ENCODE measurements around the gene MNT.
A peak's percentile ranks its signal among the peaks of the same experiment; 100 is the strongest.

MNT gene

GRCh38 chr17:2337544-2338314 lies 63.1 kb downstream of the MNT start:
- Histone ChIP-seq H4K91ac (ENCODE audit: low read depth, low read length, poor library complexity) (no peak overlapping the region), H3K9me3 (replicated peaks in 1 of 2; ENCODE audit: control insufficient read depth in 2 of 2, insufficient read depth in 1 of 2, low read depth in 1 of 2, low read length in 2 of 2) (no peaks in the 10 kb centered on the region), H3K4me2 (ENCODE audit: insufficient read depth, low read length, poor library complexity, severe bottlenecking) (peak overlapping the region; percentile 89), H3K27me3 (ENCODE audit: control insufficient read depth in 3 of 3, insufficient read depth in 3 of 3, low read depth in 1 of 3, low read length in 3 of 3) (no peaks in the 10 kb centered on the region), H3K4me1 (ENCODE audit: control insufficient read depth in 2 of 2, insufficient read depth in 1 of 2, low read depth in 1 of 2, low read length in 2 of 2) (peaks cover 8 to 15% of the 10 kb centered on the region in 2 donors), H3K18ac (ENCODE audit: low read length) (peak overlapping the region; percentile 95), H4K8ac (ENCODE audit: low read depth, low read length) (no peak overlapping the region), H3K4me3 (ENCODE audit: low read length in 2 of 2) (peak overlapping the region; percentile 90 to 91), H2BK120ac (ENCODE audit: low read depth, low read length) (no peak overlapping the region), H3K4ac (ENCODE audit: low read length) (no peak overlapping the region), H3K27ac (replicated peaks; ENCODE audit: low read length) (peak overlapping the region; percentile 59), H2BK12ac (ENCODE audit: low read length) (no peak overlapping the region), H2AFZ (ENCODE audit: low read length) (peak overlapping the region; percentile 84), H3K36me3 (replicated peaks in 1 of 2; ENCODE audit: control insufficient read depth in 2 of 2, insufficient read depth in 2 of 2, low read length in 2 of 2) (peaks cover 29 to 44% of the 10 kb centered on the region in 2 donors), H2BK15ac (ENCODE audit: low read length) (peak overlapping the region; percentile 30), H3K9ac (ENCODE audit: low read depth, low read length, poor library complexity) (peak overlapping the region; percentile 88), H2AK5ac (ENCODE audit: low read depth, low read length) (no peak overlapping the region), H2BK5ac (ENCODE audit: low read length) (no peak overlapping the region), H3K79me1 (ENCODE audit: low read depth, low read length) (peaks cover 11% of the 10 kb centered on the region), H3K23ac (ENCODE audit: low read depth, low read length, poor library complexity) (peak overlapping the region; percentile 26), H3K14ac (ENCODE audit: low read length) (no peak overlapping the region)
- WGBS, 2 donors (ENCODE audit: extremely low coverage in 2 of 2, insufficient read length in 2 of 2, insufficient replicate concordance in 1 of 2), result no CpG with 5 or more reads among the region's 92 CpGs
- peak; percentile 42 for DNase-seq (ENCODE audit: low spot score)

- WGBS, 2 donors (ENCODE audit: extremely low coverage in 2 of 2, insufficient read length in 2 of 2, insufficient replicate concordance in 1 of 2), result no CpG with 5 or more reads among the region's 77 CpGs
- no peaks in the 10 kb centered on the region for H3K27me3 ChIP-seq (ENCODE audit: control insufficient read depth in 3 of 3, insufficient read depth in 3 of 3, low read depth in 1 of 3, low read length in 3 of 3)
Measured at GRCh38 chr17:2336852-2337543, 63.9 kb downstream of the MNT start, which contains the start of gene SGSM2. Gene SGSM2, plus strand, starts transcription at chr17:2337501. Its CDS starts 188 bp downstream, at chr17:2337689.

DNA sequence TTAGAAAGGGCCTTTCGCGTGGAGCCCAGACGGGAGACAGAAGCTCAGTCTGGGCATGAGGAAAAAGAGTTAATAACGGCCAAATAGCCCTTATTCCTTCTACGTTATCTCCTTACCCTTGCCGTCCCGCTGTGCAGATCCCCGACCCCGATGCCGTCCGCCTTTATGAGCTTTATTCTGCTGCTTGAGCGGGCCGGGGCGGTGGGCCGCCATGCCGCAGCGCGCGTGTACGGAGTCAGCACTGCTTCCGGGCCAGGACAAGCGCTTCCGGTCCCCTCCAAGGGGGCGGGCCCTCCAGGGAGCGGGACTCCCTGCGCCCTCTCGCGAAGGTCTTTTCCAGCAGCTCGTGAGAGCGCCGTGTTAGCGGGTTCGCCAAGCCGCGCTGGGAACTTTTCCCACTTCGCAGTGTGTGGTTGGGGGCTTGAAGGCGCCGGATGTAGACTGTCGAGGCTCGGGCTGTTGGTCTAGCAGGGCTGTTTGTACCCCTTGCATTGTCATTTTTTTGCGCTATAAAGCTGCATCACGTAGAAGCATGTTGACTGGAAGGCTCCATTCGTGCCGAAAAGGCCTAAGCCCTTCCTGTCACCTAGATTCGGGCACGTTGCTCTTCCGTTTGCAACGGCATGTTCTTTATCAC lies 64.5 kb downstream of the MNT start, which contains the start of gene TSR1:
TSR1 (minus strand) TSS at position 243 of the 637 bp plus-strand sequence; CDS start at position 213, 30 bp downstream.
- Histone ChIP-seq H3K36me3 (replicated peaks in 1 of 2; ENCODE audit: control insufficient read depth in 2 of 2, insufficient read depth in 2 of 2, low read length in 2 of 2) (peaks cover 30 to 50% of the 10 kb centered on the region in 2 donors), H3K79me1 (ENCODE audit: low read depth, low read length) (peaks cover 11% of the 10 kb centered on the region), H2BK12ac (ENCODE audit: low read length) (no peak within 1 kb of the TSS), H2BK120ac (ENCODE audit: low read depth, low read length) (peak within 1 kb of the TSS; percentile 63), H3K27me3 (ENCODE audit: control insufficient read depth in 3 of 3, insufficient read depth in 3 of 3, low read depth in 1 of 3, low read length in 3 of 3) (no peaks in the 10 kb centered on the region), H4K8ac (ENCODE audit: low read depth, low read length) (no peak within 1 kb of the TSS), H2BK5ac (ENCODE audit: low read length) (peak within 1 kb of the TSS; percentile 46), H3K9me3 (replicated peaks in 1 of 2; ENCODE audit: control insufficient read depth in 2 of 2, insufficient read depth in 1 of 2, low read depth in 1 of 2, low read length in 2 of 2) (no peaks in the 10 kb centered on the region), H3K9ac (ENCODE audit: low read depth, low read length, poor library complexity) (peak within 1 kb of the TSS; percentile 88), H2AK5ac (ENCODE audit: low read depth, low read length) (peak within 1 kb of the TSS; percentile 89), H3K14ac (ENCODE audit: low read length) (peak within 1 kb of the TSS; percentile 84), H2BK15ac (ENCODE audit: low read length) (no peak within 1 kb of the TSS), H3K4me3 (ENCODE audit: low read length in 2 of 2) (peak within 1 kb of the TSS; percentile 90 to 91), H3K4me2 (ENCODE audit: insufficient read depth, low read length, poor library complexity, severe bottlenecking) (peak within 1 kb of the TSS; percentile 89), H4K91ac (ENCODE audit: low read depth, low read length, poor library complexity) (no peak within 1 kb of the TSS), H3K4me1 (ENCODE audit: control insufficient read depth in 2 of 2, insufficient read depth in 1 of 2, low read depth in 1 of 2, low read length in 2 of 2) (peaks cover 8 to 15% of the 10 kb centered on the region in 2 donors), H3K18ac (ENCODE audit: low read length) (peak within 1 kb of the TSS; percentile 96), H3K27ac (replicated peaks; ENCODE audit: low read length) (peak within 1 kb of the TSS; percentile 67), H2AFZ (ENCODE audit: low read length) (peak within 1 kb of the TSS; percentile 84), H3K23ac (ENCODE audit: low read depth, low read length, poor library complexity) (peak within 1 kb of the TSS; percentile 45), H3K4ac (ENCODE audit: low read length) (no peak within 1 kb of the TSS)
- DNase-seq (ENCODE audit: low spot score), result peak; percentile 85
- WGBS, 2 donors (ENCODE audit: extremely low coverage in 2 of 2, insufficient read length in 2 of 2, insufficient replicate concordance in 1 of 2), result no CpG with 5 or more reads among the region's 48 CpGs

More at GRCh38 chr17:2336852-2337543, 63.9 kb downstream of the MNT start, which contains the start of gene SGSM2:
- H2BK5ac ChIP-seq (ENCODE audit: low read length), result peak within 1 kb of the TSS; percentile 46
- H2AFZ ChIP-seq (ENCODE audit: low read length), result peak within 1 kb of the TSS; percentile 84
- H3K9me3 ChIP-seq (replicated peaks in 1 of 2; ENCODE audit: control insufficient read depth in 2 of 2, insufficient read depth in 1 of 2, low read depth in 1 of 2, low read length in 2 of 2), result no peaks in the 10 kb centered on the region
- H3K9ac ChIP-seq (ENCODE audit: low read depth, low read length, poor library complexity), result peak within 1 kb of the TSS; percentile 88
- peak within 1 kb of the TSS; percentile 89 for H3K4me2 ChIP-seq (ENCODE audit: insufficient read depth, low read length, poor library complexity, severe bottlenecking)
- H2BK120ac ChIP-seq (ENCODE audit: low read depth, low read length), result peak within 1 kb of the TSS; percentile 63
- H2AK5ac ChIP-seq (ENCODE audit: low read depth, low read length), result peak within 1 kb of the TSS; percentile 89
- no peak within 1 kb of the TSS for H2BK12ac ChIP-seq (ENCODE audit: low read length)
- peaks cover 30 to 50% of the 10 kb centered on the region in 2 donors for H3K36me3 ChIP-seq (replicated peaks in 1 of 2; ENCODE audit: control insufficient read depth in 2 of 2, insufficient read depth in 2 of 2, low read length in 2 of 2)
- peak within 1 kb of the TSS; percentile 30 for H2BK15ac ChIP-seq (ENCODE audit: low read length)
- H3K18ac ChIP-seq (ENCODE audit: low read length), result peak within 1 kb of the TSS; percentile 96
- peak within 1 kb of the TSS; percentile 84 for H3K14ac ChIP-seq (ENCODE audit: low read length)
- H3K4me3 ChIP-seq (ENCODE audit: low read length in 2 of 2), result peak within 1 kb of the TSS; percentile 90 to 91
- H4K91ac ChIP-seq (ENCODE audit: low read depth, low read length, poor library complexity), result no peak within 1 kb of the TSS
- peak; percentile 59 for DNase-seq (ENCODE audit: low spot score)
- no peak within 1 kb of the TSS for H3K4ac ChIP-seq (ENCODE audit: low read length)
- no peak within 1 kb of the TSS for H4K8ac ChIP-seq (ENCODE audit: low read depth, low read length)
- peak within 1 kb of the TSS; percentile 45 for H3K23ac ChIP-seq (ENCODE audit: low read depth, low read length, poor library complexity)
- peaks cover 11% of the 10 kb centered on the region for H3K79me1 ChIP-seq (ENCODE audit: low read depth, low read length)
- H3K27ac ChIP-seq (replicated peaks; ENCODE audit: low read length), result peak within 1 kb of the TSS; percentile 67
- H3K4me1 ChIP-seq (ENCODE audit: control insufficient read depth in 2 of 2, insufficient read depth in 1 of 2, low read depth in 1 of 2, low read length in 2 of 2), result peaks cover 8 to 15% of the 10 kb centered on the region in 2 donors

Measured in neuronal stem cell (in vitro differentiated cells).